ENCODE results near the gene SPAAR.

GRCh38 chr9:35903049-35903448 lies 6.2 kb upstream of the SPAAR start:
- TF ChIP-seq CTCF (IDR thresholded peaks at IDR 0.05; ENCODE audit: borderline replicate concordance, extremely low read depth, low read length, poor library complexity, severe bottlenecking) (peak; percentile 75), EZH2 (IDR thresholded peaks at IDR 0.05; ENCODE audit: borderline replicate concordance, low read depth, low read length, severe bottlenecking) (no peak)
